Measurements from ENCODE around the gene TTC23. TPM values are rescaled to one million over a fixed set of nuclear protein-coding genes. Genes with fewer than 3 reads are reported as not detected.

TTC23 gene
- total RNA-seq, 1 donor from 2014 or later, result 23.1 TPM

DNA sequence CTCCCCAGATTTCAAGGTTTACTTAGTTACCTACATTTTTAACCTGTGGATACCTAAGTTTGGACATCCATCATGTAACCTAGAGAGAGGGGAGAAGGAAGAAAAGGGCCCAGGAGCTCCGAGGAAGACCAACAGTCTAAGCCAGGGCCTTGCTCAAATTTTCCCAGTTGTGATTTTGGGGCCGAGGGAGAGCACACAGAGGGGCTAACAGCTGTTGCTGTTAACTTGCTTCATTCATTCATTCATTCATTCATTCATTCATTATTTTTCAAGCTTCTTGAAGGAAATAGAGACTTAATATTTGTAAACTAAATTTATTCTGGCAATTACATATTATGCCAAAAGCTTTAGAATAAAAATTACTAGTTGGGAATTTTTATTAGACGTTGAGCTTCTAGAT is 121.6 kb downstream of the TTC23 start:
- Mint-ChIP-seq H3K36me3 (ENCODE audit: unreplicated experiment) (peaks cover 11% of the 10 kb centered on the region), H3K27ac (ENCODE audit: unreplicated experiment) (no peak overlapping the region), H3K27me3 (ENCODE audit: unreplicated experiment) (no peaks in the 10 kb centered on the region), H3K9me3 (ENCODE audit: unreplicated experiment) (no peaks in the 10 kb centered on the region), H3K4me3 (ENCODE audit: unreplicated experiment) (no peak overlapping the region), H3K4me1 (ENCODE audit: unreplicated experiment) (peaks cover 54% of the 10 kb centered on the region)
- DNase-seq (ENCODE audit: extremely low spot score, unreplicated experiment), result no peak
- TF ChIP-seq, protein P1, sequence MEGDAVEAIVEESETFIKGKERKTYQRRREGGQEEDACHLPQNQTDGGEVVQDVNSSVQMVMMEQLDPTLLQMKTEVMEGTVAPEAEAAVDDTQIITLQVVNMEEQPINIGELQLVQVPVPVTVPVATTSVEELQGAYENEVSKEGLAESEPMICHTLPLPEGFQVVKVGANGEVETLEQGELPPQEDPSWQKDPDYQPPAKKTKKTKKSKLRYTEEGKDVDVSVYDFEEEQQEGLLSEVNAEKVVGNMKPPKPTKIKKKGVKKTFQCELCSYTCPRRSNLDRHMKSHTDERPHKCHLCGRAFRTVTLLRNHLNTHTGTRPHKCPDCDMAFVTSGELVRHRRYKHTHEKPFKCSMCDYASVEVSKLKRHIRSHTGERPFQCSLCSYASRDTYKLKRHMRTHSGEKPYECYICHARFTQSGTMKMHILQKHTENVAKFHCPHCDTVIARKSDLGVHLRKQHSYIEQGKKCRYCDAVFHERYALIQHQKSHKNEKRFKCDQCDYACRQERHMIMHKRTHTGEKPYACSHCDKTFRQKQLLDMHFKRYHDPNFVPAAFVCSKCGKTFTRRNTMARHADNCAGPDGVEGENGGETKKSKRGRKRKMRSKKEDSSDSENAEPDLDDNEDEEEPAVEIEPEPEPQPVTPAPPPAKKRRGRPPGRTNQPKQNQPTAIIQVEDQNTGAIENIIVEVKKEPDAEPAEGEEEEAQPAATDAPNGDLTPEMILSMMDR (IDR thresholded peaks at IDR 0.05), result no peak

DNA sequence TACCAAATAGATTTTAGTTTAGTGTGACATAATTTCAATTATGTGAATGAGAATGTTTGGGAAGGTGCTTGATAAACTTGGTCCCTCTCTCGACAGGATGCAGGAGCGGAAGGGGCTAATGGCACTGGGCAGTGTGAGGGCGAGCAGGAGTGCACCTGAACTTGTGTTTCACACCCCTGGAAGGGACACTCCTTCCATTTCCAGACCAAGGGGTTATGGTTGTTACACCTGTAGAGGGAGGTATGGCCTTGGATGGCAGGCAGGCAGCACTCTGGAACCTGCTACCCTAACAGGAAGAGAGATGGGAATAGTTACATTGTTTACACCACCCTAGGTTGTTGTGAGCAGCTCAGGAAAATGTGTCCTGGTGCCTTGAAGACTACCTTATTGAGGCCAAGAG is 122.5 kb downstream of the TTC23 start:
- Mint-ChIP-seq H3K9me3 (ENCODE audit: unreplicated experiment) (no peaks in the 10 kb centered on the region), H3K27me3 (ENCODE audit: unreplicated experiment) (no peaks in the 10 kb centered on the region), H3K27ac (ENCODE audit: unreplicated experiment) (no peak overlapping the region), H3K4me3 (ENCODE audit: unreplicated experiment) (no peak overlapping the region), H3K36me3 (ENCODE audit: unreplicated experiment) (peaks cover 11% of the 10 kb centered on the region), H3K4me1 (ENCODE audit: unreplicated experiment) (peaks cover 61% of the 10 kb centered on the region)
- TF ChIP-seq, protein P1 (IDR thresholded peaks at IDR 0.05), result no peak
- no peak for DNase-seq (ENCODE audit: extremely low spot score, unreplicated experiment)

DNA sequence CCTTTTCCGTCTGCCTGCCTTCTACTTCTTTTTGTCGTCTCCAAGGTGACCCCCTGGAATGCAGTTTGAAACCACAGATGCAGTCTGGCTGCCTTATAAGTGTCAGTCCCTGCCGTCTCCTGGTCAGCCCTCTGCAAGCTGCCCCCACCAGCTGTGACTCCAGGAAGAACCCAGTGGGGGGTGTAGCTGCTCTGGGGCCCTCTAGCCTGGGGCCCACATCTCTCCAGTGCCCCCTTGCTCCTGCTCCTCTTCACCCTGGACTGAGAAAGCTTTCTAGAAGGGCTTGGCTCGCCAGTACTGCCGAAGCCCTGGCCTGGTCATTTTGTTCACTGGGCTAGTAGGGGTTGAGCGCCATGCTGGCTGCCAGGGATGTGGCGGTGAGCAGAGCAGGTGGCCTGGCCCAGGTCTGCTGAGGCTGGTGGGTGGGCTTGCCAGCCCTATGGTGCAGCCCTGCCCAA is 123.2 kb downstream of the TTC23 start:
- Mint-ChIP-seq H3K9me3 (ENCODE audit: unreplicated experiment) (no peaks in the 10 kb centered on the region), H3K4me3 (ENCODE audit: unreplicated experiment) (no peak overlapping the region), H3K4me1 (ENCODE audit: unreplicated experiment) (peaks cover 68% of the 10 kb centered on the region), H3K27me3 (ENCODE audit: unreplicated experiment) (no peaks in the 10 kb centered on the region), H3K36me3 (ENCODE audit: unreplicated experiment) (peaks cover 11% of the 10 kb centered on the region), H3K27ac (ENCODE audit: unreplicated experiment) (peak overlapping the region; percentile 38)
- DNase-seq (ENCODE audit: extremely low spot score, unreplicated experiment), result no peak
- TF ChIP-seq, protein P1 (IDR thresholded peaks at IDR 0.05), result no peak

DNA sequence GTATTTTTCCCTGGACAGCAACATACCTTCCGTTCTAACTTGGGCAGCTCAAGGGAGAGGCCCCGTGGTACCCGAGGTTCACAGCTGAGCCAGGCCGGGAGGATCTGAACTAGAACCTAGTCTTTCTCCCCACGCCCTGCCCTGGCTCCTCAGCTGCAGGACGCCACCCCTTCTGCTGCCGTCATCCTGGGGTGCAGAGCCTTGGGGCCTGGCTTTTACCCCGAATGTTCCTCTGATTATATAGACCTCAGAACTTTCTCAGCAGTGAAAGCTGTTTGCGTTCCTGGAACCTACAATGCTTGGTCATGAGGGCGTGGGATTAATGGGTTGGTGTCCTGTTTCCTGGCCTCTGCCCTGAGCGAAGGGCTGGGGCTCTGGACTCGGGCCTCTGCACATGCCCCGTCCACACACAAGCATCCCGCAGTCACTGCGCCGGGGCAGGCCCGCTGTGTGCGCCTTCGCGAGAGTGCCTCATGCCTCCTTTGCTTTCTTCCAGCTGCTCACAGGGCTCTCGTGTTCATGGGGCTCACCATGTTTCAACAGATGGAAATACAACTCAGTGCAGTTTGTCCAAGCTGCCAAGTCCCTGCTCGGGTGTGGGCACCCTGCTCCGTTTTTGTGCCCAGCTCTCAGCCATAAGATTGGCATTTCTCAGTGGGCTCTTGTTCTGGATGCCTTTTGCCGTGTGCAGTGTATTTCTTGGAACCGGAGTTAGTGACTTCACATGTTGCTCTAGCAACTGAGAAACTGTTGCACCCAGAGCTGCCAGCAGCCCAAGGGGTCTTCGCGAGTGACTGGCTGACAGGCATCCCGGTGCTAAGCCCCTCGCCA is 124.1 kb downstream of the TTC23 start:
- peak overlapping the region; percentile 38 for H3K27ac Mint-ChIP-seq (ENCODE audit: unreplicated experiment)
- H3K27me3 Mint-ChIP-seq (ENCODE audit: unreplicated experiment), result no peaks in the 10 kb centered on the region
- no peak for DNase-seq (ENCODE audit: extremely low spot score, unreplicated experiment)
- TF ChIP-seq, protein P1 (IDR thresholded peaks at IDR 0.05), result no peak
- H3K4me1 Mint-ChIP-seq (ENCODE audit: unreplicated experiment), result peaks cover 65% of the 10 kb centered on the region
- H3K4me3 Mint-ChIP-seq (ENCODE audit: unreplicated experiment), result no peak overlapping the region
- H3K36me3 Mint-ChIP-seq (ENCODE audit: unreplicated experiment), result peaks cover 7% of the 10 kb centered on the region
- H3K9me3 Mint-ChIP-seq (ENCODE audit: unreplicated experiment), result no peaks in the 10 kb centered on the region

DNA sequence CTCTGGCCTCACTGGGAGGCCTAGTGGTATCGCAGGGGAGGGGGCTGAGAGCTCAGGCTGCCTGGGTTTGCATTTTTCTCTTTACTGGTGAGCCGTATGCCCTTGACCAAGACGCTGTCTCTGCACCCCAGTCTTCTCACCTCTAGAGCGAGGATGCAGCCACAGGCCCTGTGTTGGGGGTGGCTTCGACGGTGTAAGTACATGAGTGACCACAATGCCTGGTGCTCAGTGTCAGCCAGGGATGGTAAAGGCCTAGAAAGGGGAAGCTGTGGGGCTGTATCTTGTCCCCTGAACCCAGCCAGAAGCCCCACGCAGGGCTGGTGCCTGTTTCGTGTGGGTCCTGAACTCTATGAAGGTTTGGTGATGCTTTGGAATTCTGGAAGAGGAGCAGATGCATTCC is 124.7 kb downstream of the TTC23 start:
- TF ChIP-seq, protein P1 (IDR thresholded peaks at IDR 0.05), result no peak
- H3K36me3 Mint-ChIP-seq (ENCODE audit: unreplicated experiment), result peaks cover 6% of the 10 kb centered on the region
- H3K4me1 Mint-ChIP-seq (ENCODE audit: unreplicated experiment), result peaks cover 59% of the 10 kb centered on the region
- H3K27ac Mint-ChIP-seq (ENCODE audit: unreplicated experiment), result peak overlapping the region; percentile 98
- no peak overlapping the region for H3K4me3 Mint-ChIP-seq (ENCODE audit: unreplicated experiment)
- H3K9me3 Mint-ChIP-seq (ENCODE audit: unreplicated experiment), result no peaks in the 10 kb centered on the region
- no peaks in the 10 kb centered on the region for H3K27me3 Mint-ChIP-seq (ENCODE audit: unreplicated experiment)
- DNase-seq (ENCODE audit: extremely low spot score, unreplicated experiment), result no peak
